GM12878 (cell line): ENCODE results near the gene GMDS. TPM values are rescaled to one million over a fixed set of nuclear protein-coding genes. Genes with fewer than 3 reads are reported as not detected.
A peak's percentile ranks its signal among the peaks of the same experiment; 100 is the strongest.

Experiments
- BCL3 ChIP-seq: IDR thresholded peaks from 2 replicates; pipeline ENCODE4 v1.6.1; 2011; ENCODE audit warnings: borderline replicate concordance, low read depth, mild to moderate bottlenecking, moderate library complexity, low read length; ENCODE audit not compliant: insufficient read depth, poor library complexity, severe bottlenecking
- BCLAF1 ChIP-seq: fragments of 450-650 bp; IDR thresholded peaks from 2 replicates; pipeline ENCODE4 v1.6.1; 2017; ENCODE audit warnings: antibody characterized with exemption, mild to moderate bottlenecking, moderate library complexity
- CBFB ChIP-seq: IDR thresholded peaks from 2 replicates; pipeline ENCODE4 v1.6.1; 2016; ENCODE audit warnings: antibody characterized with exemption, low read depth
- CHD2 ChIP-seq: IDR thresholded peaks from 2 replicates; pipeline ENCODE4 v1.6.1; 2011; ENCODE audit warnings: low read depth, low read length, improper control_type of control experiment, borderline replicate concordance
- CREM ChIP-seq: IDR thresholded peaks from 2 replicates; pipeline ENCODE4 v1.6.1; 2014; ENCODE audit warnings: antibody characterized with exemption, low read depth
- EGR1 ChIP-seq, 2 experiments: IDR thresholded peaks; 1 replicate in 1 of 2; 2 replicates in 1 of 2; pipeline ENCODE4 v1.6.1; 2011 to 2012; ENCODE audit warnings: low read depth in 2 of 2, low read length in 2 of 2, borderline replicate concordance in 1 of 2, mild to moderate bottlenecking in 1 of 2, moderate library complexity in 1 of 2
- ETV6 ChIP-seq, 2 experiments: fragments of 450-650 bp in 1 of 2; IDR thresholded peaks in 1 of 2; conservative IDR thresholded peaks in 1 of 2; 2 replicates each; pipeline ENCODE4 v1.6.1; 2014; ENCODE audit warnings: antibody characterized with exemption in 1 of 2, borderline replicate concordance in 1 of 2, low read depth in 1 of 2, mild to moderate bottlenecking in 1 of 2, moderate library complexity in 1 of 2
- FOXK2 ChIP-seq: fragments of 450-650 bp; IDR thresholded peaks from 2 replicates; pipeline ENCODE4 v1.6.1; 2017; ENCODE audit warnings: mild to moderate bottlenecking, moderate library complexity
- GABPA ChIP-seq: IDR thresholded peaks from 2 replicates; pipeline ENCODE4 v1.6.1; 2014; ENCODE audit warnings: antibody characterized with exemption, low read depth, mild to moderate bottlenecking, inconsistent platforms
- IKZF1 ChIP-seq: fragments of 450-650 bp; conservative IDR thresholded peaks from 2 replicates; pipeline ENCODE4 v1.6.1; 2017; ENCODE audit warnings: antibody characterized with exemption, mild to moderate bottlenecking
- IKZF2 ChIP-seq, 2 experiments: fragments of 450-650 bp; IDR thresholded peaks; 2 replicates each; pipeline ENCODE4 v1.6.1; 2017; ENCODE audit warnings: mild to moderate bottlenecking in 2 of 2, moderate library complexity in 2 of 2
- IRF4 ChIP-seq: IDR thresholded peaks from 2 replicates; pipeline ENCODE4 v1.6.1; 2011; ENCODE audit warnings: low read depth, low read length
- MYB ChIP-seq: fragments of 150-350 bp; IDR thresholded peaks from 2 replicates; pipeline ENCODE4 v1.6.1; 2014; ENCODE audit warnings: mild to moderate bottlenecking, low read depth, low read length, borderline replicate concordance
- MYC ChIP-seq: IDR thresholded peaks from 2 replicates; pipeline ENCODE4 v1.6.1; 2011; ENCODE audit warnings: mild to moderate bottlenecking, low read length, moderate library complexity, inconsistent platforms; ENCODE audit not compliant: insufficient read depth, insufficient replicate concordance, insufficient read length, severe bottlenecking
- NR2C2 ChIP-seq: IDR thresholded peaks from 2 replicates; pipeline ENCODE4 v1.6.1; 2011; ENCODE audit warnings: borderline replicate concordance, low read depth; ENCODE audit not compliant: control insufficient read depth, insufficient read length
- PML ChIP-seq: IDR thresholded peaks from 2 replicates; pipeline ENCODE4 v1.6.1; 2012; ENCODE audit warnings: low read length, inconsistent platforms
- RAD51 ChIP-seq: fragments of 450-650 bp; IDR thresholded peaks from 2 replicates; pipeline ENCODE4 v1.6.1; 2016; ENCODE audit warnings: moderate library complexity, mild to moderate bottlenecking, inconsistent platforms
- RCOR1 ChIP-seq: conservative IDR thresholded peaks from 2 replicates; pipeline ENCODE4 v1.6.1; 2012; ENCODE audit warnings: low read depth, low read length, improper control_type of control experiment
- RUNX3 ChIP-seq: IDR thresholded peaks from 2 replicates; pipeline ENCODE4 v1.6.1; 2012; ENCODE audit warnings: low read length, inconsistent platforms
- SMAD1 ChIP-seq: fragments of 450-650 bp; IDR thresholded peaks from 2 replicates; pipeline ENCODE4 v1.6.1; 2018; ENCODE audit warnings: mild to moderate bottlenecking, low read depth; ENCODE audit not compliant: partially characterized antibody
- SREBF1 ChIP-seq: IDR thresholded peaks from 2 replicates; pipeline ENCODE4 v1.6.1; 2012; ENCODE audit warnings: mild to moderate bottlenecking, low read length
- STAT3 ChIP-seq: IDR thresholded peaks from 2 replicates; pipeline ENCODE4 v1.6.1; 2011; ENCODE audit warnings: low read depth, low read length, improper control_type of control experiment
- TBL1XR1 ChIP-seq: IDR thresholded peaks from 2 replicates; pipeline ENCODE4 v1.6.1; 2012; ENCODE audit warnings: low read depth, low read length, improper control_type of control experiment
- USF2 ChIP-seq: IDR thresholded peaks from 2 replicates; pipeline ENCODE4 v1.6.1; 2011; ENCODE audit warnings: low read depth, low read length, improper control_type of control experiment, borderline replicate concordance
- WRNIP1 ChIP-seq: IDR thresholded peaks from 2 replicates; pipeline ENCODE4 v1.6.1; 2011; ENCODE audit warnings: low read depth, low read length, improper control_type of control experiment, borderline replicate concordance
- YY1 ChIP-seq: IDR thresholded peaks from 2 replicates; pipeline ENCODE4 v1.6.1; 2011; ENCODE audit warnings: low read depth, mild to moderate bottlenecking, low read length
- ZNF384 ChIP-seq: IDR thresholded peaks from 2 replicates; pipeline ENCODE4 v1.6.1; 2012; ENCODE audit warnings: low read depth, mild to moderate bottlenecking, low read length, improper control_type of control experiment, borderline replicate concordance
- polyA plus RNA-seq, 11 experiments: library from polyadenylated mRNA; depleted of rRNA in 4 of 11; unstranded in 6 of 11; stranded (reverse) in 5 of 11; fragments of >200 nt; fragmentation: Nextera tagmentation in 4 of 11; fragmentation: Illumina TruSeq in 1 of 11; extraction: Ambion mirVana in 4 of 11; extraction: Trizol in 1 of 11; gene quantifications; 1 replicate in 1 of 11; 2 replicates in 10 of 11; pipeline versions ENCODE4 v1.2.1 to v1.2.3, GENCODE V29; 2011 to 2016; ENCODE audit warnings: inconsistent platforms in 2 of 11, missing spikeins in 2 of 11, low read depth in 1 of 11
- total RNA-seq, 4 experiments: library from RNA; depleted of rRNA in 3 of 4; stranded (reverse); fragments of >200 nt in 3 of 4; fragmentation: Illumina TruSeq in 1 of 4; extraction: Trizol in 1 of 4; gene quantifications; 2 replicates each; pipeline versions ENCODE4 v1.2.1 to v1.2.3, GENCODE V29; 2013 to 2021

The GMDS gene
- total and polyA plus RNA-seq, 10 of the 15 experiments (the other 5 are each of a cell fraction or from before 2014, with no cell fraction given), result 0.61 to 53.8 (median 29.3) TPM

GRCh38 chr6:2186516-2186915 lies 58.9 kb downstream of the GMDS start (continued):
- TF ChIP-seq EGR1 (IDR thresholded peaks at IDR 0.05; ENCODE audit: borderline replicate concordance in 1 of 2, low read depth in 2 of 2, low read length in 2 of 2) (peak in 1 of 2 experiments; percentile 28; a peak in 1 of 3 replicates), IKZF1 (0 out of 2 replicates have a peak, but pooled peaks have one; percentile 11), IRF4 (peak; percentile 82), MYB (no peak), WRNIP1 (no peak), YY1 (no peak), CBFB (peak; percentile 81), IKZF2 (IDR thresholded peaks at IDR 0.05) (peak; percentile 51 to 69; a peak in 3 of 4 replicates), NR2C2 (no peak), PML (peak; percentile 32; the same call in 1 of the 2 replicates), ZNF384 (peak; percentile 48; the same call in 1 of the 2 replicates), ETV6 (conservative IDR thresholded peaks at IDR 0.05 in 1 of 2, IDR thresholded peaks at IDR 0.05 in 1 of 2; ENCODE audit: borderline replicate concordance in 1 of 2, low read depth in 1 of 2) (no peak), GABPA (0 out of 2 replicates have a peak, but pooled peaks have one; percentile 20), RUNX3 (peak; percentile 98), RAD51 (no peak), CREM (peak; percentile 69), BCL3 (peak; percentile 52), MYC (no peak), TBL1XR1 (no peak), STAT3 (no peak), SREBF1 (no peak), BCLAF1 (no peak), RCOR1 (no peak), USF2 (no peak), FOXK2 (no peak), SMAD1 (no peak), CHD2 (no peak)
